Raji (cell line): ENCODE results near the gene TRIO.

ENCODE experiments used
- POLR2A ChIP-seq: IDR thresholded peaks from 2 replicates; pipeline ENCODE4 v1.6.1; 2011; ENCODE audit warnings: low read depth, low read length, control low read depth; ENCODE audit not compliant: insufficient read depth

The TRIO gene

GRCh38 chr5:14528926-14529325, 385.8 kb downstream of the TRIO start:
- TF ChIP-seq POLR2A = no peak

DNA sequence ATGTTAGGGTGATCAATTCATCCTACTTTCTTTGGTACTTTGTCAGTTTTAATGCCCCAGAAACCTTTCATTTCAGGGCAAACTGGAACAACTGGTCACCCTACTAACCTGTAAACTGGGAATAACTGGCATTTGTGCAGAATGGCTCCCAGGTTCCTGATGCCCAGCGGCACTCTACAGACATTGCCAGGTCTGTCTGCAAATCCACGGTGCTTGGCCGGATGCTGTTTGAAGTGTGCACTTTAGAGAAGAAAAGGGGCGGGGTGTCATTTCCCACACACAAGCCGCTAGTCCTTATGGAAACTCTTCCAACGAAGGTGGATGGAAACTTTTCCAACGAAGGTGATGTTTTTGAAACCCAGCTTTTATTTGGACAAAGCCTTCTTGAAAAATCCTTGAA, 388.5 kb downstream of the TRIO start:
- no peak for TF ChIP-seq POLR2A

DNA sequence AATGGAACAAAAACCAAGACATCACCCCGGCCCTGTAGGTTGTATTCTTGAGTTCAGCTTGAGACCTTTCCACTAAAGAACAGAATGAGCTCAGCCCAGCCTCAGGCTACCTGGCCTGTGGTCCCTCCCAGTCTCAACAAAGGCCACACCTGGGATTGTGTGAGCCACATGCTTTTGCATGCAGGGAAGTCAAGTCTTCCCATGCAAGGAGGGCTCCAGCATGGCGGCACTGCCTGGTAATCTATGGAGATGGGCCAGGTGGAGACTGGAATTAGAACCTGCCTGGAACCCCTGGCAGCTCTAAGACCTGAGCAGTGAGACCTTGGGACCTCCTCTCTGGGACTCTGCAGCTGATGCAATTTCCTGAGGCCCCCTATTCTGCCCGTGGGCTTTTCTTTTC, 389.0 kb downstream of the TRIO start:
- TF ChIP-seq POLR2A = no peak

DNA sequence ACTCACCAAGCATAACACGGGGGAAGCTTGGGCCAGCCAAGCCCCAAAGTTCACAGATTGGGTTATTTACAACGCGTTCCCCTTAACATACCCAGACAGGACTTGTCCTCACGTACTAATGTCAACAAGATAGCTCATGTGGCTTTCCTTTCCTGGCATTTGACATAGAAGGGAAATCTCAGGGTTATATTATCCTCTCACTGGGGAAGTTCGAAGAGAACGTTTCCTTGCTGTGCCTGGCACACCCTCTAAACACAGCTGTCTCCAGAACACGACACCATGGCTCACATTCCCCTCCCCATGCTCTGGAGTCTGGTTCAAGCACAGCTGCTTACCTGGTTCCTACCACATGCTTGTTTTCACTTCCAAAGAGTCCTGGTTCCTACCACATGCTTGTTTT, 391.6 kb downstream of the TRIO start:
- TF ChIP-seq POLR2A = no peak

DNA sequence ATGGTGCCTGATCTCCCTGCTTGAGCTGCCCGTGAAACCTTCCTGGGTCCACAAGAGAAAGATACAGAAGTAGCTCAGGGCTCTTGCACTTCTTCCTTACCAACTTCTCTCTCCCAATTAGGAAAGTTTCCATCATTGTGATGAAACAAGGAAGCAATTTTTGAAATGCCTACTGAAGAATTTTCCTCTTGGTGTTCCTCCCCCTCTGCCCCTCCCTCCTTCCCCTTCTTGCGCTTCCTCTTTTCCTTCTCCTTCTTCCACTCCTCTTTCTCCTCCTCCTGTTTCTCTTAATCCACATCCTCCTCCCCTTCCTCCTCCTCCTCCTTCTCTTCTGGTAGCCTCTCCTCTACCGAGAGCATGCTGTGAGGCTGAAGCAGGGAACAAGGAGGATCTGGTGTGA, 402.2 kb downstream of the TRIO start:
- no peak for TF ChIP-seq POLR2A

GRCh38 chr5:14545862-14546261, 402.7 kb downstream of the TRIO start:
- TF ChIP-seq POLR2A = no peak

DNA sequence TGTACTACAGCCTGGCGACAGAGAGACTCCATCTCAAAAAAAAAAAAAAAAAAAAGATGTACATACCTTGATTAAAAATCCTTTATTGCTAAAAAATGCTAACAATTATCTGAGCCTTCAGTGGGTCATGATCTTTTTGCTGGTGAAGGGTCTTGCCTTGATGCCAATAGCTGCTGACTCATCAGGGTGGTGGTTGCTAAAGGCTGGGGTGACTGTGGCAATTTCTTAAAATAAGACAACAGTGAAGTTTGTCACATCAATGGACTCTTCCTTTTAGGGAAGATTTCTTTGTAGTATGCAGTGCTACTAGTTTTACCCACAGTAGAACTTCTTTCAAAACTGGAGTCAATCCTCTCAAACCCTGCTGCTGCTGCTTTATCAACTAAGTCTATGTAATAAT, 404.5 kb downstream of the TRIO start:
- TF ChIP-seq POLR2A = no peak

GRCh38 chr5:14551211-14551610, 408.1 kb downstream of the TRIO start:
- no peak for TF ChIP-seq POLR2A

GRCh38 chr5:14552017-14552416, 408.9 kb downstream of the TRIO start:
- no peak for TF ChIP-seq POLR2A

- no peak for TF ChIP-seq POLR2A
These were observed 412.9 kb downstream of the TRIO start for GRCh38 chr5:14556015-14556414.

GRCh38 chr5:14557203-14557770, 414.1 kb downstream of the TRIO start:
- TF ChIP-seq POLR2A = no peak

DNA sequence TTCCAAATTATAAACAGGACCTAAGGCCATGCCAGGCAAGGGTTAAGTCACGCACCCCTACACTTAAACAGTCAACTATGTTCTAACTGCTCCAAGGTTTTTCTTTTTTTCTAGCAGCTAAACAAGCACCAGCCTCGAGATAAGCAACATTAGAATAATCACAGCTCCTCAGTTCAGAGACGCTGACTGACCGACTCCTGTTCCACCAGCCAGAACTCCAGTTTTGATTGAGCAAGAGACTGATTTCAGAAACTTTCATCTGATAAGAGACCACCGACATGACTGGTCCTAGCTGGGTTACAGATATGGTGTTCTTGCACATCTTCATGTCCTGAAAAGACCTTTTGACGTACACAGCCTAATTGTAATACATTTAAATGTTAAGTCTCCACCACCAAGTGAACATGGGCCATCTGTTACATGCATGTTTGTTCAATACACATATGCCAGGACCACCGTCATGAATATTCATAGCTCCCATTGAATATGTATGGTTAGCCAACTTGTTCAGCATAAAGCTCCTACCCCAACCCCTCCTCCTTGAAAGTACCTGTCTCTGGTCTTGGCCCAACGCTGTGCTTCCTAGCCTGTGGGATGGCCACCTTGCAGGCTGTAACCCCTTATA, 414.8 kb downstream of the TRIO start:
- TF ChIP-seq POLR2A = no peak
